Stomach (tissue), 4 donors: ENCODE results near the gene OCIAD2.
"Not testable (repeated sequence)": the region's sequence is repeated elsewhere in the genome, so short reads cannot be mapped to it uniquely, and the experiment has no call there.

Experiments used
- CTCF ChIP-seq, 7 experiments: fragments of 450-650 bp in 4 of 7; fragments of 200-600 bp in 3 of 7; sonication (generic) in 3 of 7; IDR thresholded peaks; one replicate each; pipeline ENCODE4 v1.5.1; 2016 to 2019; ENCODE audit warnings: antibody characterized with exemption in 7 of 7, control low read depth in 2 of 7, mild to moderate bottlenecking in 1 of 7
- EP300 ChIP-seq: sonication (generic); formaldehyde crosslinking; IDR thresholded peaks from one replicate; pipeline ENCODE4 v1.6.1; 2017; ENCODE audit warnings: antibody characterized with exemption
- POLR2AphosphoS5 ChIP-seq, 3 donors: sonication (generic); formaldehyde crosslinking; IDR thresholded peaks; one replicate each; pipeline ENCODE4 v1.6.1; 2016; ENCODE audit warnings: antibody characterized with exemption in 3 of 3

- not testable (repeated sequence) for TF ChIP-seq CTCF (IDR thresholded peaks at IDR 0.05); EP300; POLR2AphosphoS5 (IDR thresholded peaks at IDR 0.05)
These were observed 16.5 kb upstream of the OCIAD2 start for GRCh38 chr4:48923065-48923464.
